IMR-90 (cell line): Measurements from ENCODE around the gene KLHL29. TPM values are rescaled to one million over a fixed set of nuclear protein-coding genes. Genes with fewer than 3 reads are reported as not detected.

ENCODE experiments used
- ATAC-seq: fragments of 200-7000 bp; cut with Tn5 transposase; 2 replicates; pipeline ENCODE4 v1.9.1; 2020; ENCODE audit warnings: low read depth, mild to moderate bottlenecking, moderate library complexity
- BruUV-seq: library from RNA; stranded (reverse); fragments of 400-500 nt; replicated peaks from 2 replicates; lab custom pipeline; 2021; lab: Mats Ljungman, UMichigan
- CTCF ChIA-PET: fragments of 300-600 bp; formaldehyde crosslinking; extraction: SDS; loops from one replicate; lab custom pipeline; 2021; ENCODE audit warnings: antibody characterized with exemption; lab: Yijun Ruan, JAX
- POLR2A ChIA-PET: fragments of 300-600 bp; sonication (Branson Sonifier 250); formaldehyde crosslinking; loops from one replicate; lab custom pipeline; 2022; ENCODE audit warnings: antibody characterized with exemption; ENCODE audit not compliant: unreplicated experiment; lab: Charles Lee
- DNase-seq: peaks from one replicate; pipeline ENCODE4 v3.0.0; 2013
- H2AFZ ChIP-seq: replicated peaks from 2 replicates; pipeline ENCODE3; 2013; ENCODE audit warnings: low read length, mild to moderate bottlenecking; ENCODE audit not compliant: poor library complexity
- H2AK5ac ChIP-seq: 2 replicates; pipeline ENCODE4 v1.6.1; 2013; ENCODE audit warnings: low read depth, low read length, inconsistent platforms
- H2AK9ac ChIP-seq: replicated peaks from 2 replicates; pipeline ENCODE3; 2013; ENCODE audit warnings: mild to moderate bottlenecking, low read depth, low read length, moderate library complexity; ENCODE audit not compliant: poor library complexity
- H2BK120ac ChIP-seq: 2 replicates; pipeline ENCODE4 v1.6.1; 2013; ENCODE audit warnings: low read depth, low read length, inconsistent platforms
- H2BK15ac ChIP-seq: 3 replicates; pipeline ENCODE4 v1.6.1; 2013; ENCODE audit warnings: low read depth, low read length, inconsistent platforms
- H2BK20ac ChIP-seq: 2 replicates; pipeline ENCODE4 v1.6.1; 2013; ENCODE audit warnings: low read depth, mild to moderate bottlenecking, inconsistent platforms, low read length, moderate library complexity
- H2BK5ac ChIP-seq: 2 replicates; pipeline ENCODE4 v1.6.1; 2013; ENCODE audit warnings: mild to moderate bottlenecking, low read depth, low read length, inconsistent platforms; ENCODE audit not compliant: poor library complexity, severe bottlenecking
- H3K14ac ChIP-seq: replicated peaks from 2 replicates; pipeline ENCODE4 v1.6.1; 2013; ENCODE audit warnings: low read depth, low read length, inconsistent platforms
- H3K18ac ChIP-seq: 2 replicates; pipeline ENCODE4 v1.6.1; 2013; ENCODE audit warnings: low read depth, low read length, control low read depth
- H3K23ac ChIP-seq: 2 replicates; pipeline ENCODE4 v1.6.1; 2013; ENCODE audit warnings: low read depth, low read length, inconsistent platforms
- H3K27ac ChIP-seq: 2 replicates; pipeline ENCODE4 v1.5.1; 2013; ENCODE audit warnings: mild to moderate bottlenecking, control low read depth, low read length; ENCODE audit not compliant: insufficient read depth
- H3K27me3 ChIP-seq: 2 replicates; pipeline ENCODE4 v1.6.1; 2013; ENCODE audit warnings: low read length; ENCODE audit not compliant: control insufficient read depth, insufficient read depth
- H3K36me3 ChIP-seq: 2 replicates; pipeline ENCODE4 v1.6.1; 2013; ENCODE audit warnings: low read length, mixed read lengths; ENCODE audit not compliant: control insufficient read depth, insufficient read depth
- H3K4ac ChIP-seq: 2 replicates; pipeline ENCODE4 v1.6.1; 2013; ENCODE audit warnings: low read depth, low read length, inconsistent platforms
- H3K4me1 ChIP-seq: 2 replicates; pipeline ENCODE4 v1.6.1; 2013; ENCODE audit warnings: low read length, mixed read lengths; ENCODE audit not compliant: control insufficient read depth, insufficient read depth
- H3K4me2 ChIP-seq: 2 replicates; pipeline ENCODE4 v1.6.1; 2013; ENCODE audit warnings: low read depth, mild to moderate bottlenecking, control low read depth, low read length, moderate library complexity
- H3K4me3 ChIP-seq: 2 replicates; pipeline ENCODE4 v1.5.1; 2013; ENCODE audit warnings: low read depth, mild to moderate bottlenecking, control low read depth, low read length, moderate library complexity; ENCODE audit not compliant: insufficient read depth
- H3K56ac ChIP-seq: 2 replicates; pipeline ENCODE4 v1.6.1; 2013; ENCODE audit warnings: low read length, inconsistent platforms; ENCODE audit not compliant: insufficient read depth; ENCODE audit errors: extremely low read depth
- H3K79me1 ChIP-seq, 2 experiments: 2 replicates each; pipeline ENCODE4 v1.6.1; 2013; ENCODE audit warnings: low read length in 2 of 2, inconsistent platforms in 1 of 2, low read depth in 1 of 2
- H3K9ac ChIP-seq: 2 replicates; pipeline ENCODE4 v1.6.1; 2013; ENCODE audit warnings: low read depth, low read length, control low read depth
- H3K9me1 ChIP-seq: 2 replicates; pipeline ENCODE4 v1.6.1; 2013; ENCODE audit warnings: low read length, inconsistent platforms; ENCODE audit not compliant: insufficient read depth
- H3K9me3 ChIP-seq: 2 replicates; pipeline ENCODE4 v1.6.1; 2013; ENCODE audit warnings: low read length; ENCODE audit not compliant: control insufficient read depth, insufficient read depth
- H4K20me1 ChIP-seq: 2 replicates; pipeline ENCODE4 v1.6.1; 2013; ENCODE audit warnings: low read length, inconsistent platforms; ENCODE audit not compliant: insufficient read depth
- H4K5ac ChIP-seq: 2 replicates; pipeline ENCODE4 v1.6.1; 2013; ENCODE audit warnings: mild to moderate bottlenecking, low read depth, low read length, control low read depth
- H4K8ac ChIP-seq, 2 experiments: 2 replicates each; pipeline ENCODE4 v1.6.1; 2013; ENCODE audit warnings: low read depth in 2 of 2, low read length in 2 of 2, control low read depth in 1 of 2, inconsistent platforms in 1 of 2
- H4K91ac ChIP-seq: 2 replicates; pipeline ENCODE4 v1.6.1; 2013; ENCODE audit warnings: low read depth, low read length, inconsistent platforms; ENCODE audit not compliant: insufficient read depth
- CEBPB ChIP-seq: IDR thresholded peaks from 2 replicates; pipeline ENCODE4 v1.6.1; 2012; ENCODE audit warnings: low read depth, low read length, improper control_type of control experiment
- FOS ChIP-seq: fragments of 150-350 bp; IDR thresholded peaks from 2 replicates; pipeline ENCODE4 v1.6.1; 2016; ENCODE audit warnings: low read depth, low read length
- NFE2L2 ChIP-seq: fragments of 150-350 bp; IDR thresholded peaks from 2 replicates; pipeline ENCODE4 v1.6.1; 2016; ENCODE audit warnings: low read depth, mild to moderate bottlenecking, low read length
- WGBS, 2 experiments: methylation state at CpG; one replicate each; pipeline versions ENCODE4 v1.1.5 to v1.1.7; 2013; ENCODE audit warnings: missing lambda C conversion rate in 2 of 2; ENCODE audit not compliant: insufficient read length in 1 of 2; ENCODE audit errors: extremely low coverage in 2 of 2; 5-methylcytosine and 5-hydroxymethylcytosine counted together
- dilution Hi-C: fragments of 300-500 bp; cut with HindIII; formaldehyde crosslinking; loops from one replicate; pipeline ENCODE4 v1.14.3; 2018; ENCODE audit warnings: low sequenced_read_pairs; ENCODE audit not compliant: unreplicated experiment
- in situ Hi-C: fragments of 300-500 bp; cut with MboI; formaldehyde crosslinking; loops from 3 replicates; pipeline ENCODE4 v1.14.3; 2019; ENCODE audit warnings: low sequenced_read_pairs, inconsistent platforms, mixed read lengths
- intact Hi-C: fragments of 100-400 bp; cut with micrococcal nuclease; formaldehyde crosslinking; loops from 2 replicates; pipeline ENCODE4 v1.10.0; 2022
- polyA plus RNA-seq, 3 experiments: library from polyadenylated mRNA; depleted of rRNA; stranded (reverse); fragments of >200 nt; gene quantifications; 2 replicates each; pipeline ENCODE4 v1.2.3, GENCODE V29; 2012; ENCODE audit warnings: low replicate concordance in 1 of 3
- total RNA-seq: library from RNA; depleted of rRNA; stranded (reverse); fragments of >200 nt; gene quantifications from 2 replicates; pipeline ENCODE4 v1.2.3, GENCODE V29; 2012

Gene KLHL29
- total and polyA plus RNA-seq, 2 of the 4 experiments (the other 2 are of a cell fraction) = 2.0 to 8.0 TPM

DNA sequence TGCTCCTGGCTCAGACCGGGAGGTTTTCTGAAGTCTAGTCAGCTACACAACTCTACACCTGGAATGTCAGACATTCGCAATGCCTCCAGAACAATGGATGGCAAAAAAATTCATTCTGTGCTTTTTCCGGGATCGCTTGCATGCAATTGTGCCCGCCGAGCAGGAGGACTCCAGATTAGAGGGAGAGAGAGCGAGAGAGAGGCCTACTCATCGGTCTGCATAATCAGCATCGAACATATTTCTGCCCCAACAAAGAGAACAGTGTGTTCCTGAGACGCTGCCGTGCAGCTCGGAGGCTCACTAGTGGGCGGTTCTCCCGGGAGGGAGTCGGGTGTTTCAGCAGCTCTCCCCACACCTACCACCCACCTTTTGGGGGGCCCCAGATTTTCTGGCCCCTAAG lies 117.1 kb downstream of the KLHL29 start:
- no peak overlapping the region for H3K4ac ChIP-seq
- no peak overlapping the region for H2BK20ac ChIP-seq
- ChIA-PET POLR2A (no interaction called here), CTCF (no interaction called here)
- no peaks in the 10 kb centered on the region for H3K36me3 ChIP-seq
- DNase-seq = no peak
- no peak overlapping the region for H3K9ac ChIP-seq
- dilution Hi-C loops = no loop called here
- no peak overlapping the region for H3K18ac ChIP-seq
- no peak overlapping the region for H2BK5ac ChIP-seq
- in situ Hi-C loops = no loop called here
- ATAC-seq = no peak
- no peak overlapping the region for H4K5ac ChIP-seq
- no peak overlapping the region for H3K23ac ChIP-seq
- H4K8ac ChIP-seq = no peak overlapping the region
- no peak overlapping the region for H2AK5ac ChIP-seq
- H3K9me3 ChIP-seq = no peaks in the 10 kb centered on the region
- TF ChIP-seq CEBPB (no peak), FOS (no peak), NFE2L2 (no peak)
- peaks cover 3% of the 10 kb centered on the region; the same call in 1 of the 2 replicates for H4K20me1 ChIP-seq
- H3K79me1 ChIP-seq = peaks cover 0 to 2% of the 10 kb centered on the region in 2 experiments; a peak in 2 of 4 replicates
- H3K14ac ChIP-seq = no peak overlapping the region
- H3K9me1 ChIP-seq = peaks cover 7% of the 10 kb centered on the region; the same call in 1 of the 2 replicates
- no peak overlapping the region for H3K56ac ChIP-seq
- H2AK9ac ChIP-seq = no peak overlapping the region
- no peak overlapping the region for H3K27ac ChIP-seq
- no peak overlapping the region for H3K4me3 ChIP-seq
- no peaks in the 10 kb centered on the region for H3K27me3 ChIP-seq
- H3K4me1 ChIP-seq = peaks cover 9% of the 10 kb centered on the region; the same call in 1 of the 2 replicates
- H3K4me2 ChIP-seq = no peak overlapping the region
- no peak overlapping the region for H4K91ac ChIP-seq
- no peak overlapping the region for H2AFZ ChIP-seq
- intact Hi-C loops = no loop called here
- no peak overlapping the region for H2BK120ac ChIP-seq
- no CpG with 5 or more reads among the region's 15 CpGs for WGBS, 2 experiments
- BruUV-seq = no TSS peak
- H2BK15ac ChIP-seq = no peak overlapping the region
